H1 (cell line): ENCODE results near the gene DDR2.

Experiments
- ASH2L ChIP-seq: fragments of 200-600, 300-600 bp; sonication (generic); IDR thresholded peaks from one replicate; pipeline ENCODE4 v1.7.1; 2017; ENCODE audit warnings: low read length
- BACH1 ChIP-seq: IDR thresholded peaks from 2 replicates; pipeline ENCODE4 v1.6.1; 2012; ENCODE audit warnings: low read length, improper control_type of control experiment
- JUND ChIP-seq: IDR thresholded peaks from 2 replicates; pipeline ENCODE4 v1.6.1; 2011; ENCODE audit warnings: mild to moderate bottlenecking, improper control_type of control experiment, low read length
- NRF1 ChIP-seq: IDR thresholded peaks from 2 replicates; pipeline ENCODE4 v1.6.1; 2011; ENCODE audit warnings: mild to moderate bottlenecking, low read depth, low read length, improper control_type of control experiment
- POLR2A ChIP-seq, 2 experiments: IDR thresholded peaks; 1 replicate in 1 of 2; 2 replicates in 1 of 2; pipeline ENCODE4 v1.6.1; 2011; ENCODE audit warnings: low read depth in 2 of 2, low read length in 2 of 2, mild to moderate bottlenecking in 2 of 2; ENCODE audit errors: control extremely low read depth in 1 of 2
- SP1 ChIP-seq: IDR thresholded peaks from 2 replicates; pipeline ENCODE4 v1.6.1; 2011; ENCODE audit warnings: low read depth, low read length
- SP2 ChIP-seq: IDR thresholded peaks from 2 replicates; pipeline ENCODE4 v1.6.1; 2012; ENCODE audit warnings: mild to moderate bottlenecking, low read length, inconsistent platforms
- YY1 ChIP-seq: IDR thresholded peaks from 2 replicates; pipeline ENCODE4 v1.6.1; 2011; ENCODE audit warnings: low read depth, mild to moderate bottlenecking, low read length
- ZNF274 ChIP-seq: IDR thresholded peaks from 2 replicates; pipeline ENCODE4 v1.7.0; 2012; ENCODE audit warnings: low read length, borderline replicate concordance; ENCODE audit errors: extremely low read depth
- TF ChIP-seq, protein P1 (sequence below), 3 experiments: IDR thresholded peaks; 1 replicate in 2 of 3; 2 replicates in 1 of 3; pipeline versions ENCODE4 v1.5.1 to v1.6.1; 2011; ENCODE audit warnings: low read length in 3 of 3, mild to moderate bottlenecking in 3 of 3, inconsistent platforms in 2 of 3, low read depth in 1 of 3, moderate library complexity in 1 of 3; ENCODE audit not compliant: insufficient read depth in 1 of 3; ENCODE audit errors: control extremely low read depth in 1 of 3

- TF ChIP-seq ASH2L = no peak
- no peak for TF ChIP-seq POLR2A (IDR thresholded peaks at IDR 0.05; ENCODE audit: control extremely low read depth in 1 of 2, low read depth in 2 of 2, low read length in 2 of 2)
- no peak for TF ChIP-seq SP1
- no peak for TF ChIP-seq SP2
- no peak for TF ChIP-seq BACH1
- no peak for TF ChIP-seq ZNF274
- TF ChIP-seq, protein P1, sequence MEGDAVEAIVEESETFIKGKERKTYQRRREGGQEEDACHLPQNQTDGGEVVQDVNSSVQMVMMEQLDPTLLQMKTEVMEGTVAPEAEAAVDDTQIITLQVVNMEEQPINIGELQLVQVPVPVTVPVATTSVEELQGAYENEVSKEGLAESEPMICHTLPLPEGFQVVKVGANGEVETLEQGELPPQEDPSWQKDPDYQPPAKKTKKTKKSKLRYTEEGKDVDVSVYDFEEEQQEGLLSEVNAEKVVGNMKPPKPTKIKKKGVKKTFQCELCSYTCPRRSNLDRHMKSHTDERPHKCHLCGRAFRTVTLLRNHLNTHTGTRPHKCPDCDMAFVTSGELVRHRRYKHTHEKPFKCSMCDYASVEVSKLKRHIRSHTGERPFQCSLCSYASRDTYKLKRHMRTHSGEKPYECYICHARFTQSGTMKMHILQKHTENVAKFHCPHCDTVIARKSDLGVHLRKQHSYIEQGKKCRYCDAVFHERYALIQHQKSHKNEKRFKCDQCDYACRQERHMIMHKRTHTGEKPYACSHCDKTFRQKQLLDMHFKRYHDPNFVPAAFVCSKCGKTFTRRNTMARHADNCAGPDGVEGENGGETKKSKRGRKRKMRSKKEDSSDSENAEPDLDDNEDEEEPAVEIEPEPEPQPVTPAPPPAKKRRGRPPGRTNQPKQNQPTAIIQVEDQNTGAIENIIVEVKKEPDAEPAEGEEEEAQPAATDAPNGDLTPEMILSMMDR (IDR thresholded peaks at IDR 0.05; ENCODE audit: control extremely low read depth in 1 of 3, insufficient read depth in 1 of 3, low read depth in 1 of 3, low read length in 3 of 3) = no peak
- no peak for TF ChIP-seq NRF1
- no peak for TF ChIP-seq YY1
- no peak for TF ChIP-seq JUND
Measured at GRCh38 chr1:162677607-162678371, 45.5 kb downstream of the DDR2 start.
